GM12878 (cell line): Measurements from ENCODE around the gene VIT. TPM values are rescaled to one million over a fixed set of nuclear protein-coding genes. Genes with fewer than 3 reads are reported as not detected.

Experiments
- ATAC-seq: fragments of 200-7000 bp; cut with Tn5 transposase; 3 replicates; pipeline ENCODE4 v1.9.1; 2020; ENCODE audit warnings: mild to moderate bottlenecking, moderate library complexity
- BruUV-seq: library from RNA; stranded (reverse); fragments of 400-500 nt; replicated peaks from 2 replicates; lab custom pipeline; 2021; lab: Mats Ljungman, UMichigan
- CTCF ChIA-PET: fragments of 300-600 bp; sonication (Branson Sonifier 250); formaldehyde crosslinking; extraction: SDS; loops from one replicate; lab custom pipeline; 2021; ENCODE audit warnings: inconsistent platforms; lab: Yijun Ruan, JAX
- POLR2A ChIA-PET: fragments of 350-600 bp; formaldehyde crosslinking; extraction: SDS; loops from one replicate; lab custom pipeline; 2021; ENCODE audit warnings: inconsistent platforms; lab: Charles Lee
- RAD21 ChIA-PET: fragments of 300-600 bp; sonication (Branson Sonifier 250); formaldehyde crosslinking; loops from one replicate; lab custom pipeline; 2023; ENCODE audit warnings: antibody characterized with exemption; ENCODE audit not compliant: unreplicated experiment; lab: Charles Lee
- SMC1A ChIA-PET: fragments of 300-600 bp; sonication (Branson Sonifier 250); formaldehyde crosslinking; loops from one replicate; lab custom pipeline; 2023; ENCODE audit not compliant: unreplicated experiment, uncharacterized antibody; lab: Charles Lee
- DNase-seq: peaks from one replicate; pipeline ENCODE4 v3.0.0-alpha.2; 2011; ENCODE audit warnings: low read depth, low spot score
- FAIRE-seq: peaks from 3 replicates; lab custom pipeline; 2011; peaks lifted over from hg19 to GRCh38; lab: Jason Lieb, UNC
- H2AFZ ChIP-seq: 2 replicates; pipeline ENCODE4 v1.6.0; 2011; ENCODE audit warnings: low read depth, low read length, control low read depth; ENCODE audit not compliant: control insufficient read depth
- H3K27ac ChIP-seq: 2 replicates; pipeline ENCODE4 v1.5.1; 2011; ENCODE audit warnings: control low read depth; ENCODE audit not compliant: control insufficient read depth, insufficient read depth
- H3K27me3 ChIP-seq, 2 experiments: replicated peaks in 1 of 2; 2 replicates each; pipeline versions ENCODE4 v1.6.0 to v1.6.1; 2011; ENCODE audit warnings: low read length in 1 of 2; ENCODE audit not compliant: control insufficient read depth in 2 of 2, insufficient read depth in 2 of 2
- H3K36me3 ChIP-seq, 2 experiments: 2 replicates each; pipeline ENCODE4 v1.5.1; 2011; ENCODE audit warnings: low read length in 1 of 2; ENCODE audit not compliant: control insufficient read depth in 2 of 2, insufficient read depth in 2 of 2
- H3K4me1 ChIP-seq: 2 replicates; pipeline ENCODE4 v1.6.1; 2011; ENCODE audit warnings: mild to moderate bottlenecking, low read length, moderate library complexity, mixed read lengths; ENCODE audit not compliant: control insufficient read depth, insufficient read depth
- H3K4me2 ChIP-seq: 2 replicates; pipeline ENCODE4 v1.6.0; 2011; ENCODE audit warnings: control low read depth; ENCODE audit not compliant: control insufficient read depth, insufficient read depth
- H3K4me3 ChIP-seq: fragments of 200-600 bp; sonication (generic); 2 replicates; pipeline ENCODE4 v1.5.1; 2016
- H3K79me2 ChIP-seq: 2 replicates; pipeline ENCODE4 v1.6.0; 2011; ENCODE audit warnings: low read length; ENCODE audit not compliant: control insufficient read depth, insufficient read depth
- H3K9ac ChIP-seq: 2 replicates; pipeline ENCODE4 v1.8.0; 2011; ENCODE audit warnings: low read length, control low read depth, mixed read lengths; ENCODE audit not compliant: control insufficient read depth, insufficient read depth
- H3K9me3 ChIP-seq: replicated peaks from 3 replicates; pipeline ENCODE4 v1.5.1; 2011; ENCODE audit warnings: mild to moderate bottlenecking, low read length; ENCODE audit not compliant: control insufficient read depth, insufficient read depth
- H4K20me1 ChIP-seq: 2 replicates; pipeline ENCODE4 v1.6.0; 2011; ENCODE audit not compliant: control insufficient read depth, insufficient read depth
- FOXK2 ChIP-seq: fragments of 450-650 bp; IDR thresholded peaks from 2 replicates; pipeline ENCODE4 v1.6.1; 2017; ENCODE audit warnings: mild to moderate bottlenecking, moderate library complexity
- GATAD2B ChIP-seq: fragments of 450-650 bp; conservative IDR thresholded peaks from 2 replicates; pipeline ENCODE4 v1.6.1; 2017; ENCODE audit warnings: low read depth, mild to moderate bottlenecking, moderate library complexity
- JUND ChIP-seq: IDR thresholded peaks from 2 replicates; pipeline ENCODE4 v1.6.1; 2012; ENCODE audit warnings: low read depth, mild to moderate bottlenecking, low read length, improper control_type of control experiment, moderate library complexity
- MTA3 ChIP-seq: IDR thresholded peaks from 2 replicates; pipeline ENCODE4 v1.6.1; 2012; ENCODE audit warnings: low read length, inconsistent platforms, borderline replicate concordance
- NR2F1 ChIP-seq: fragments of 450-650 bp; conservative IDR thresholded peaks from 2 replicates; pipeline ENCODE4 v1.6.1; 2017; ENCODE audit warnings: mild to moderate bottlenecking
- PML ChIP-seq: IDR thresholded peaks from 2 replicates; pipeline ENCODE4 v1.6.1; 2012; ENCODE audit warnings: low read length, inconsistent platforms
- SP1 ChIP-seq: IDR thresholded peaks from one replicate; pipeline ENCODE4 v1.6.1; 2011; ENCODE audit warnings: low read depth, low read length
- TCF3 ChIP-seq: IDR thresholded peaks from 2 replicates; pipeline ENCODE4 v1.6.1; 2012; ENCODE audit warnings: low read depth, mild to moderate bottlenecking, low read length, borderline replicate concordance; ENCODE audit not compliant: insufficient read depth
- ZBED1 ChIP-seq: IDR thresholded peaks from 2 replicates; pipeline ENCODE4 v1.6.1; 2016; ENCODE audit warnings: borderline replicate concordance
- WGBS: methylation state at CpG from one replicate; pipeline ENCODE4 v1.1.6; 2016; ENCODE audit warnings: low lambda C conversion rate; ENCODE audit not compliant: insufficient replicate concordance, insufficient coverage; ENCODE audit errors: missing lambda C conversion rate; 5-methylcytosine and 5-hydroxymethylcytosine counted together
- in situ Hi-C: fragments of 300-500 bp; cut with MboI; formaldehyde crosslinking; loops from 9 replicates; pipeline ENCODE4 v1.14.3; 2018; ENCODE audit warnings: mixed read lengths
- intact Hi-C: fragments of 100-400 bp; cut with micrococcal nuclease; formaldehyde crosslinking; loops from one replicate; pipeline ENCODE4 v1.14.2; 2022; ENCODE audit not compliant: unreplicated experiment
- polyA plus RNA-seq, 11 experiments: library from polyadenylated mRNA; depleted of rRNA in 4 of 11; unstranded in 6 of 11; stranded (reverse) in 5 of 11; fragments of >200 nt; fragmentation: Nextera tagmentation in 4 of 11; fragmentation: Illumina TruSeq in 1 of 11; extraction: Ambion mirVana in 4 of 11; extraction: Trizol in 1 of 11; gene quantifications; 1 replicate in 1 of 11; 2 replicates in 10 of 11; pipeline versions ENCODE4 v1.2.1 to v1.2.3, GENCODE V29; 2011 to 2016; ENCODE audit warnings: inconsistent platforms in 2 of 11, missing spikeins in 2 of 11, low read depth in 1 of 11
- total RNA-seq, 4 experiments: library from RNA; depleted of rRNA in 3 of 4; stranded (reverse); fragments of >200 nt in 3 of 4; fragmentation: Illumina TruSeq in 1 of 4; extraction: Trizol in 1 of 4; gene quantifications; 2 replicates each; pipeline versions ENCODE4 v1.2.1 to v1.2.3, GENCODE V29; 2013 to 2021
- TF ChIP-seq, protein P1 (sequence below): IDR thresholded peaks from 2 replicates; pipeline ENCODE4 v1.6.1; 2012; ENCODE audit warnings: low read depth, low read length, improper control_type of control experiment
- TF ChIP-seq, protein P2 (sequence below): fragments of 450-650 bp; conservative IDR thresholded peaks from 2 replicates; pipeline ENCODE4 v1.6.1; 2017; ENCODE audit warnings: mild to moderate bottlenecking, moderate library complexity
- TF ChIP-seq, protein P3 (sequence below): fragments of 450-650 bp; IDR thresholded peaks from 2 replicates; pipeline ENCODE4 v1.6.1; 2016; ENCODE audit warnings: mild to moderate bottlenecking

The VIT gene
- total and polyA plus RNA-seq, 10 of the 15 experiments (the other 5 are each of a cell fraction or from before 2014, with no cell fraction given) = 0.05 to 0.14 TPM; not detected in 8

DNA sequence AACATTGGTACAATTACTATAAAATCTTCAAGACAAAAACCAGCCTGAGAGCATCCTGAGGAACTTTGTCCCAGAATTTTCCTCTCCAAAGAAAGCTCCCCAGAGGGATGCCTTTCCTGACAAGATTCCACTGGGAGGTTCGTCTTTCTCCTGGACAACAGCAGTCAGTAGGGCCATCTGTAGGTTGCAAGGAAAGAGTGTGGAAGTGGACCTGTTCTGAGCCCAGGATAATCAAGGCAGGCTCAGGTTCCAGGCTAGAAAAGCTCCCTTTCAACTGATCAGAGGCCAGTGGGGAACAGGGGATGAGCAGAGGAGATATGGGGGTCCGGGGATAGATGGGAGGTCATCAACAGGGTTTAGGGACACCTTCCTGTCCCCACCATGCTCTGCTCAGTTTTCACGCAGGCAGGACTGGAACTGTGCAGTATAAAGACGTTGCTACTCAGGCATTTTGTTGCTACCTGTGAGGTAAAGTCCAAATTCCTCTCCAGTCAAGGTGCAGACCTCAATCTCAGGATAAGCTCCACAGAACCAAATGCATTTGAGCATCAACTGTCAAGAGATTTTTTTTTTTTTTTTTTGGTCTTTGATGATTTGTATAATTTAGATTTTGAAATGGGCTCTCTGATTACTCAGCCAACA lies 143.6 kb downstream of the VIT start:
- WGBS = 76% methylated on average over 4 of the region's 4 CpGs
- Histone ChIP-seq H3K4me1 (no peaks in the 10 kb centered on the region), H3K79me2 (no peaks in the 10 kb centered on the region), H2AFZ (no peak overlapping the region), H3K4me3 (no peak overlapping the region), H3K27me3 (no peaks in the 10 kb centered on the region), H3K36me3 (no peaks in the 10 kb centered on the region; a peak in 1 of 4 replicates), H3K27ac (no peak overlapping the region), H3K9ac (no peak overlapping the region), H3K4me2 (no peak overlapping the region), H4K20me1 (no peaks in the 10 kb centered on the region), H3K9me3 (no peaks in the 10 kb centered on the region)
- SMC1A ChIA-PET = interaction anchor here (0.7 to 1.1 kb wide), 2 partner anchors 31 to 69 kb away, joined by 3 read pairs; no protein-coding TSS in a partner anchor
- CTCF ChIA-PET = interaction anchor here (1.0 to 1.6 kb wide), 2 partner anchors 9 to 20 kb away, joined by 3 to 6 read pairs; no protein-coding TSS in a partner anchor
- RAD21 ChIA-PET = no interaction called here
- BruUV-seq = no TSS peak
- FAIRE-seq (no peak), DNase-seq (no peak), ATAC-seq (no peak)
- TF ChIP-seq TCF3 (no peak), ZBED1 (no peak), NR2F1 (no peak), PML (no peak), SP1 (no peak), JUND (no peak), MTA3 (no peak), FOXK2 (no peak), GATAD2B (no peak)
- TF ChIP-seq, protein P1, sequence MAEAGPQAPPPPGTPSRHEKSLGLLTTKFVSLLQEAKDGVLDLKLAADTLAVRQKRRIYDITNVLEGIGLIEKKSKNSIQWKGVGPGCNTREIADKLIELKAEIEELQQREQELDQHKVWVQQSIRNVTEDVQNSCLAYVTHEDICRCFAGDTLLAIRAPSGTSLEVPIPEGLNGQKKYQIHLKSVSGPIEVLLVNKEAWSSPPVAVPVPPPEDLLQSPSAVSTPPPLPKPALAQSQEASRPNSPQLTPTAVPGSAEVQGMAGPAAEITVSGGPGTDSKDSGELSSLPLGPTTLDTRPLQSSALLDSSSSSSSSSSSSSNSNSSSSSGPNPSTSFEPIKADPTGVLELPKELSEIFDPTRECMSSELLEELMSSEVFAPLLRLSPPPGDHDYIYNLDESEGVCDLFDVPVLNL = no peak
- TF ChIP-seq, protein P2, sequence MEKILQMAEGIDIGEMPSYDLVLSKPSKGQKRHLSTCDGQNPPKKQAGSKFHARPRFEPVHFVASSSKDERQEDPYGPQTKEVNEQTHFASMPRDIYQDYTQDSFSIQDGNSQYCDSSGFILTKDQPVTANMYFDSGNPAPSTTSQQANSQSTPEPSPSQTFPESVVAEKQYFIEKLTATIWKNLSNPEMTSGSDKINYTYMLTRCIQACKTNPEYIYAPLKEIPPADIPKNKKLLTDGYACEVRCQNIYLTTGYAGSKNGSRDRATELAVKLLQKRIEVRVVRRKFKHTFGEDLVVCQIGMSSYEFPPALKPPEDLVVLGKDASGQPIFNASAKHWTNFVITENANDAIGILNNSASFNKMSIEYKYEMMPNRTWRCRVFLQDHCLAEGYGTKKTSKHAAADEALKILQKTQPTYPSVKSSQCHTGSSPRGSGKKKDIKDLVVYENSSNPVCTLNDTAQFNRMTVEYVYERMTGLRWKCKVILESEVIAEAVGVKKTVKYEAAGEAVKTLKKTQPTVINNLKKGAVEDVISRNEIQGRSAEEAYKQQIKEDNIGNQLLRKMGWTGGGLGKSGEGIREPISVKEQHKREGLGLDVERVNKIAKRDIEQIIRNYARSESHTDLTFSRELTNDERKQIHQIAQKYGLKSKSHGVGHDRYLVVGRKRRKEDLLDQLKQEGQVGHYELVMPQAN = no peak
- TF ChIP-seq, protein P3, sequence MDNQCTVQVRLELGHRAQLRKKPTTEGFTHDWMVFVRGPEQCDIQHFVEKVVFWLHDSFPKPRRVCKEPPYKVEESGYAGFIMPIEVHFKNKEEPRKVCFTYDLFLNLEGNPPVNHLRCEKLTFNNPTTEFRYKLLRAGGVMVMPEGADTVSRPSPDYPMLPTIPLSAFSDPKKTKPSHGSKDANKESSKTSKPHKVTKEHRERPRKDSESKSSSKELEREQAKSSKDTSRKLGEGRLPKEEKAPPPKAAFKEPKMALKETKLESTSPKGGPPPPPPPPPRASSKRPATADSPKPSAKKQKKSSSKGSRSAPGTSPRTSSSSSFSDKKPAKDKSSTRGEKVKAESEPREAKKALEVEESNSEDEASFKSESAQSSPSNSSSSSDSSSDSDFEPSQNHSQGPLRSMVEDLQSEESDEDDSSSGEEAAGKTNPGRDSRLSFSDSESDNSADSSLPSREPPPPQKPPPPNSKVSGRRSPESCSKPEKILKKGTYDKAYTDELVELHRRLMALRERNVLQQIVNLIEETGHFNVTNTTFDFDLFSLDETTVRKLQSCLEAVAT = no peak
- in situ Hi-C loops (no loop called here), intact Hi-C loops (no loop called here)
- POLR2A ChIA-PET = interaction anchor here (0.6 kb wide), 1 partner anchor 942 kb away, joined by 4 read pairs; no protein-coding TSS in a partner anchor
